HepG2 (cell line): ENCODE results near the gene TMED6. TPM values are rescaled to one million over a fixed set of nuclear protein-coding genes. Genes with fewer than 3 reads are reported as not detected.
A peak's percentile ranks its signal among the peaks of the same experiment; 100 is the strongest.

Experiments used
- ERF ChIP-seq: IDR thresholded peaks from 2 replicates; pipeline ENCODE4 v1.6.1; 2018; ENCODE audit warnings: missing biosample characterization, missing genetic modification reagents
- ETS1 ChIP-seq: sonication (generic); formaldehyde crosslinking; IDR thresholded peaks from 2 replicates; pipeline ENCODE4 v1.4.0; 2020; ENCODE audit warnings: missing genetic modification reagents
- HDAC6 ChIP-seq: fragments of 200-600 bp; sonication (generic); IDR thresholded peaks from 2 replicates; pipeline ENCODE4 v1.7.0; 2017; ENCODE audit warnings: mild to moderate bottlenecking, antibody characterized with exemption, low read length, low read depth
- HNRNPL ChIP-seq: fragments of 200-400 bp; formaldehyde crosslinking; IDR thresholded peaks from 2 replicates; pipeline ENCODE4 v1.6.1; 2017; ENCODE audit warnings: mild to moderate bottlenecking, low read depth, low read length
- NFATC3 ChIP-seq: sonication (generic); formaldehyde crosslinking; IDR thresholded peaks from 2 replicates; pipeline ENCODE4 v1.5.1; 2020; ENCODE audit warnings: mild to moderate bottlenecking, missing genetic modification reagents
- PAWR ChIP-seq: sonication (generic); formaldehyde crosslinking; IDR thresholded peaks from 2 replicates; pipeline ENCODE4 v1.4.0; 2020; ENCODE audit warnings: missing genetic modification reagents, mild to moderate bottlenecking, borderline replicate concordance
- PAX8 ChIP-seq: sonication (generic); formaldehyde crosslinking; IDR thresholded peaks from 2 replicates; pipeline ENCODE4 v1.8.0; 2022; ENCODE audit warnings: mild to moderate bottlenecking, missing genetic modification reagents, borderline replicate concordance
- PITX1 ChIP-seq: sonication (generic); formaldehyde crosslinking; IDR thresholded peaks from 2 replicates; pipeline ENCODE4 v1.5.1; 2020; ENCODE audit warnings: mild to moderate bottlenecking, missing genetic modification reagents
- SMAD1 ChIP-seq: sonication (generic); formaldehyde crosslinking; IDR thresholded peaks from 2 replicates; pipeline ENCODE4 v1.4.0; 2020; ENCODE audit warnings: missing genetic modification reagents, low read depth, mild to moderate bottlenecking, borderline replicate concordance
- SMYD3 ChIP-seq: sonication (generic); formaldehyde crosslinking; IDR thresholded peaks from 2 replicates; pipeline ENCODE4 v1.8.1; 2023; ENCODE audit warnings: mild to moderate bottlenecking, missing genetic modification reagents
- SNAPC2 ChIP-seq: sonication (generic); formaldehyde crosslinking; IDR thresholded peaks from 2 replicates; pipeline ENCODE4 v1.8.1; 2022; ENCODE audit warnings: mild to moderate bottlenecking, missing genetic modification reagents
- ZNF207 ChIP-seq: fragments of 450-650 bp; IDR thresholded peaks from 2 replicates; pipeline ENCODE4 v1.6.1; 2016; ENCODE audit warnings: antibody characterized with exemption, borderline replicate concordance
- ZNF296 ChIP-seq: sonication (generic); formaldehyde crosslinking; conservative IDR thresholded peaks from 2 replicates; pipeline ENCODE4 v1.5.0; 2020; ENCODE audit warnings: mild to moderate bottlenecking, missing genetic modification reagents
- ZNF354B ChIP-seq: sonication (generic); formaldehyde crosslinking; IDR thresholded peaks from 2 replicates; pipeline ENCODE4 v1.8.0; 2022; ENCODE audit warnings: mild to moderate bottlenecking, missing genetic modification reagents
- ZNF367 ChIP-seq: sonication (generic); formaldehyde crosslinking; IDR thresholded peaks from 2 replicates; pipeline ENCODE4 v1.4.0; 2020; ENCODE audit warnings: missing genetic modification reagents, borderline replicate concordance
- ZNF414 ChIP-seq: sonication (generic); formaldehyde crosslinking; IDR thresholded peaks from 2 replicates; pipeline ENCODE4 v1.5.0; 2020; ENCODE audit warnings: missing genetic modification reagents
- ZNF556 ChIP-seq: sonication (generic); formaldehyde crosslinking; IDR thresholded peaks from 2 replicates; pipeline ENCODE4 v1.4.0; 2020; ENCODE audit warnings: mild to moderate bottlenecking, missing genetic modification reagents, borderline replicate concordance
- ZNF580 ChIP-seq: IDR thresholded peaks from 2 replicates; pipeline ENCODE4 v1.6.1; 2016; ENCODE audit warnings: low read depth, borderline replicate concordance
- ZNF75D ChIP-seq: sonication (generic); formaldehyde crosslinking; IDR thresholded peaks from 2 replicates; pipeline ENCODE4 v1.8.1; 2023; ENCODE audit warnings: missing genetic modification reagents, mild to moderate bottlenecking, borderline replicate concordance
- ZNF780A ChIP-seq: sonication (generic); formaldehyde crosslinking; IDR thresholded peaks from 2 replicates; pipeline ENCODE4 v1.8.0; 2022; ENCODE audit warnings: mild to moderate bottlenecking, missing genetic modification reagents, moderate library complexity
- ZNF790 ChIP-seq: sonication (generic); formaldehyde crosslinking; IDR thresholded peaks from 2 replicates; pipeline ENCODE4 v1.8.0; 2022; ENCODE audit warnings: missing genetic modification reagents, mild to moderate bottlenecking, borderline replicate concordance
- ZNF816 ChIP-seq: sonication (generic); formaldehyde crosslinking; IDR thresholded peaks from 2 replicates; pipeline ENCODE4 v1.8.0; 2022; ENCODE audit warnings: missing genetic modification reagents, mild to moderate bottlenecking, borderline replicate concordance
- ZNF879 ChIP-seq: sonication (generic); formaldehyde crosslinking; IDR thresholded peaks from 2 replicates; pipeline ENCODE4 v1.8.1; 2023; ENCODE audit warnings: missing genetic modification reagents
- polyA plus RNA-seq, 8 experiments: library from polyadenylated mRNA; depleted of rRNA in 3 of 8; stranded (reverse) in 7 of 8; unstranded in 1 of 8; fragments of >200 nt; fragmentation: Illumina TruSeq in 4 of 8; extraction: Trizol in 4 of 8; gene quantifications; 2 replicates each; pipeline versions ENCODE4 v1.2.1 to v1.2.3, GENCODE V29; 2011 to 2016; ENCODE audit warnings: low read depth in 4 of 8, missing spikeins in 1 of 8, mixed read lengths in 1 of 8; ENCODE audit not compliant: insufficient read depth in 1 of 8
- total RNA-seq, 5 experiments: library from RNA; depleted of rRNA; stranded (reverse); fragments of >200 nt; fragmentation: Illumina TruSeq; extraction: Trizol; gene quantifications; 2 replicates each; pipeline ENCODE4 v1.2.3, GENCODE V29; 2016; ENCODE audit warnings: low read depth in 1 of 5
- TF ChIP-seq, protein P1 (sequence below): sonication (generic); formaldehyde crosslinking; IDR thresholded peaks from 2 replicates; pipeline ENCODE4 v1.4.0; 2020; ENCODE audit warnings: mild to moderate bottlenecking, missing genetic modification reagents
- TF ChIP-seq, protein P2 (sequence below): sonication (generic); formaldehyde crosslinking; IDR thresholded peaks from 2 replicates; pipeline ENCODE4 v1.8.1; 2023; ENCODE audit warnings: mild to moderate bottlenecking, missing genetic modification reagents

TMED6 gene
- total and polyA plus RNA-seq, 2 of the 13 experiments (the other 11 are each of a cell fraction or from before 2014, with no cell fraction given): 9.8 to 14.4 TPM

DNA sequence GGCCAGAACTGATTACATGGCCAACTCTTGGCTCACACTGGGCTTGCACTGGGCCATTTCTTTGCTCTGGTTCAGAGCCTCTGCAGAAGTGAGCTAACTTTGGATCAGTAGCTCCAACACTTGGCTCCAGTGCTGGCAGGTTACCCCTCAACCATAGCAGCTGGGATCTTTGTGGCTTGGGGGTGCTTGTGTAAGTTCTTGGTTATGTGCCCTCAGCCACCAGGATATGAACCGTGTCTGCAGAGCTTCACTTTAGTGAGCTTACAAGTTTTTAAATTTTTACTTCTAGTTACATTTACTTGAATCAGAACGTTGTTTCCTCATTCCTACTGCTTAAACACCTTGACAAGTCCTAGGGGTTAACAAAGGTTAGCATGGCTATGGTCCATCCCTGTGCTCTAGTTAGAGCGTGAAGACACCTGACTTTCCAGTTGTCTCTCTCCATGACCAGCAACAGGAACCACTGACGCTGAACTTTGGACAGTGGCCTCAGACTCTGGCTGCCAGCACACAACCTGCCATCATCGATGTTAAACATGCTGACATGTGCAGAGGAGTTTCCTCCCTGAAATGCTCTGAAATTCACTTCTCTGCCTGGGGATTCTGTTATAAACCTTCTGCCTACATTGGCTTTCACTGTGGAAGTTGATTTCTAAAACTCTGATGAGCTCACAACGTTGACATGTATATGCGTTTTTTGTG lies 25.3 kb downstream of the TMED6 start (continued):
- TF ChIP-seq, protein P1, sequence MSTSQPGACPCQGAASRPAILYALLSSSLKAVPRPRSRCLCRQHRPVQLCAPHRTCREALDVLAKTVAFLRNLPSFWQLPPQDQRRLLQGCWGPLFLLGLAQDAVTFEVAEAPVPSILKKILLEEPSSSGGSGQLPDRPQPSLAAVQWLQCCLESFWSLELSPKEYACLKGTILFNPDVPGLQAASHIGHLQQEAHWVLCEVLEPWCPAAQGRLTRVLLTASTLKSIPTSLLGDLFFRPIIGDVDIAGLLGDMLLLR: no peak
- TF ChIP-seq ZNF780A (CRISPR knock-in tag): peak; percentile 80; the same call in 1 of the 2 replicates
- TF ChIP-seq NFATC3: no peak
- TF ChIP-seq PAWR (CRISPR knock-in tag): no peak
- no peak for TF ChIP-seq HDAC6
- peak; percentile 21; the same call in 1 of the 2 replicates for TF ChIP-seq SMYD3 (CRISPR knock-in tag)
- no peak for TF ChIP-seq ETS1 (CRISPR knock-in tag)
- no peak for TF ChIP-seq ZNF75D (CRISPR knock-in tag)
- TF ChIP-seq ZNF414: no peak
- 0 out of 2 replicates have a peak, but pooled peaks have one; percentile 58 for TF ChIP-seq ZNF879 (CRISPR knock-in tag)
- TF ChIP-seq SMAD1 (CRISPR knock-in tag): no peak
- TF ChIP-seq ZNF207: no peak
- no peak for TF ChIP-seq ZNF816 (CRISPR knock-in tag)
- no peak for TF ChIP-seq SNAPC2 (CRISPR knock-in tag)
- TF ChIP-seq, protein P2, sequence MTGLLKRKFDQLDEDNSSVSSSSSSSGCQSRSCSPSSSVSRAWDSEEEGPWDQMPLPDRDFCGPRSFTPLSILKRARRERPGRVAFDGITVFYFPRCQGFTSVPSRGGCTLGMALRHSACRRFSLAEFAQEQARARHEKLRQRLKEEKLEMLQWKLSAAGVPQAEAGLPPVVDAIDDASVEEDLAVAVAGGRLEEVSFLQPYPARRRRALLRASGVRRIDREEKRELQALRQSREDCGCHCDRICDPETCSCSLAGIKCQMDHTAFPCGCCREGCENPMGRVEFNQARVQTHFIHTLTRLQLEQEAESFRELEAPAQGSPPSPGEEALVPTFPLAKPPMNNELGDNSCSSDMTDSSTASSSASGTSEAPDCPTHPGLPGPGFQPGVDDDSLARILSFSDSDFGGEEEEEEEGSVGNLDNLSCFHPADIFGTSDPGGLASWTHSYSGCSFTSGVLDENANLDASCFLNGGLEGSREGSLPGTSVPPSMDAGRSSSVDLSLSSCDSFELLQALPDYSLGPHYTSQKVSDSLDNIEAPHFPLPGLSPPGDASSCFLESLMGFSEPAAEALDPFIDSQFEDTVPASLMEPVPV (CRISPR knock-in tag): no peak
- TF ChIP-seq ZNF556: peak; percentile 78; the same call in 1 of the 2 replicates
- TF ChIP-seq ZNF790 (CRISPR knock-in tag): 0 out of 2 replicates have a peak, but pooled peaks have one; percentile 35
- no peak for TF ChIP-seq ZNF296 (CRISPR knock-in tag)
- peak; percentile 77 for TF ChIP-seq ERF (CRISPR knock-in tag)
- peak; percentile 66; the same call in 1 of the 2 replicates for TF ChIP-seq ZNF580 (CRISPR knock-in tag)
- TF ChIP-seq PAX8: no peak
- TF ChIP-seq HNRNPL: no peak
- no peak for TF ChIP-seq ZNF354B (CRISPR knock-in tag)
- TF ChIP-seq PITX1: peak; percentile 15; the same call in 1 of the 2 replicates
- TF ChIP-seq ZNF367: no peak
